HEK293 (cell line): Measurements from ENCODE around the gene CMIP.

Experiments used
- CTCF ChIA-PET: fragments of 350-600 bp; formaldehyde crosslinking; extraction: SDS; loops from one replicate; lab custom pipeline; 2021; ENCODE audit warnings: antibody characterized with exemption; lab: Yijun Ruan, JAX
- POLR2A ChIA-PET: fragments of 300-600 bp; formaldehyde crosslinking; extraction: SDS; loops from one replicate; lab custom pipeline; 2020; ENCODE audit warnings: antibody characterized with exemption, inconsistent platforms; lab: Yijun Ruan, JAX
- H3K27ac ChIP-seq: fragments of 200-500 bp; sonication (Bioruptor generic); 2 replicates; pipeline ENCODE4 v1.5.1; 2014; ENCODE audit warnings: low read depth, low read length, control low read depth, inconsistent platforms; ENCODE audit errors: extremely low read depth
- H3K36me3 ChIP-seq, 2 experiments: fragments of 200-500 bp in 1 of 2; sonication (Bioruptor generic) in 1 of 2; 1 replicate in 1 of 2; 2 replicates in 1 of 2; pipeline ENCODE4 v1.5.1; 2014 to 2017; ENCODE audit warnings: inconsistent platforms in 2 of 2, low read length in 2 of 2; ENCODE audit not compliant: control insufficient read depth in 2 of 2, insufficient read depth in 1 of 2
- H3K4me1 ChIP-seq: fragments of 200-500 bp; sonication (Bioruptor generic); 2 replicates; pipeline ENCODE4 v1.5.1; 2014; ENCODE audit warnings: mild to moderate bottlenecking, low read length, inconsistent platforms; ENCODE audit not compliant: control insufficient read depth, insufficient read depth
- H3K4me3 ChIP-seq: 2 replicates; pipeline ENCODE4 v1.5.1; 2011; ENCODE audit warnings: low read depth, mild to moderate bottlenecking, control low read depth, low read length, moderate library complexity
- H3K9me3 ChIP-seq: fragments of 200-500 bp; sonication (Bioruptor generic); 2 replicates; pipeline ENCODE4 v1.5.1; 2014; ENCODE audit warnings: low read depth, low read length, inconsistent platforms; ENCODE audit not compliant: control insufficient read depth, insufficient read depth
- GLI4 ChIP-seq: fragments of 450-650 bp; formaldehyde crosslinking; IDR thresholded peaks from 2 replicates; pipeline ENCODE4 v1.5.1; 2016; ENCODE audit warnings: missing biosample characterization, missing genetic modification characterization
- KLF16 ChIP-seq: fragments of 450-650 bp; formaldehyde crosslinking; IDR thresholded peaks from 2 replicates; pipeline ENCODE4 v1.5.1; 2017; ENCODE audit warnings: missing biosample characterization, missing genetic modification characterization
- RBAK ChIP-seq: fragments of 450-650 bp; formaldehyde crosslinking; IDR thresholded peaks from 2 replicates; pipeline ENCODE4 v1.5.1; 2016; ENCODE audit warnings: missing biosample characterization, missing genetic modification characterization
- REST ChIP-seq: fragments of 450-650 bp; formaldehyde crosslinking; IDR thresholded peaks from 2 replicates; pipeline ENCODE4 v1.5.1; 2016; ENCODE audit warnings: missing biosample characterization, missing genetic modification characterization
- SCRT1 ChIP-seq: fragments of 450-650 bp; formaldehyde crosslinking; IDR thresholded peaks from 2 replicates; pipeline ENCODE4 v1.5.1; 2016; ENCODE audit warnings: missing biosample characterization, missing genetic modification characterization, borderline replicate concordance
- SP7 ChIP-seq: fragments of 450-650 bp; formaldehyde crosslinking; IDR thresholded peaks from 2 replicates; pipeline ENCODE4 v1.5.1; 2016; ENCODE audit warnings: missing biosample characterization, missing genetic modification characterization
- TCF7L2 ChIP-seq: IDR thresholded peaks from 2 replicates; pipeline ENCODE4 v1.6.1; 2011; ENCODE audit warnings: low read depth, mild to moderate bottlenecking, inconsistent platforms, low read length, moderate library complexity, borderline replicate concordance
- YY2 ChIP-seq: fragments of 450-650 bp; formaldehyde crosslinking; IDR thresholded peaks from 2 replicates; pipeline ENCODE4 v1.5.1; 2016; ENCODE audit warnings: missing biosample characterization, missing genetic modification characterization
- ZBTB26 ChIP-seq: fragments of 450-650 bp; formaldehyde crosslinking; optimal IDR thresholded peaks from 2 replicates; pipeline ENCODE3; 2016; ENCODE audit warnings: missing biosample characterization, mild to moderate bottlenecking, missing genetic modification characterization
- ZBTB48 ChIP-seq: fragments of 450-650 bp; formaldehyde crosslinking; IDR thresholded peaks from 2 replicates; pipeline ENCODE4 v1.5.1; 2016; ENCODE audit warnings: missing biosample characterization, missing genetic modification characterization
- ZNF121 ChIP-seq: fragments of 450-650 bp; formaldehyde crosslinking; IDR thresholded peaks from 2 replicates; pipeline ENCODE4 v1.5.1; 2016; ENCODE audit warnings: missing biosample characterization, missing genetic modification characterization
- ZNF175 ChIP-seq: fragments of 450-650 bp; formaldehyde crosslinking; IDR thresholded peaks from 2 replicates; pipeline ENCODE4 v1.5.1; 2016; ENCODE audit warnings: missing biosample characterization, missing genetic modification characterization
- ZNF184 ChIP-seq: fragments of 450-650 bp; IDR thresholded peaks from 2 replicates; pipeline ENCODE4 v1.5.1; 2018; ENCODE audit warnings: missing biosample characterization, mild to moderate bottlenecking, missing genetic modification characterization
- ZNF202 ChIP-seq: fragments of 450-650 bp; formaldehyde crosslinking; IDR thresholded peaks from 2 replicates; pipeline ENCODE4 v1.5.1; 2016; ENCODE audit warnings: missing biosample characterization, missing genetic modification characterization, borderline replicate concordance
- ZNF266 ChIP-seq: fragments of 450-650 bp; formaldehyde crosslinking; IDR thresholded peaks from 2 replicates; pipeline ENCODE4 v1.5.1; 2016; ENCODE audit warnings: missing biosample characterization, missing genetic modification characterization, low read depth
- ZNF521 ChIP-seq: fragments of 450-650 bp; formaldehyde crosslinking; IDR thresholded peaks from 2 replicates; pipeline ENCODE4 v1.5.1; 2017; ENCODE audit warnings: missing biosample characterization, mild to moderate bottlenecking, missing genetic modification characterization
- ZNF639 ChIP-seq: fragments of 450-650 bp; formaldehyde crosslinking; IDR thresholded peaks from 2 replicates; pipeline ENCODE4 v1.5.1; 2016; ENCODE audit warnings: missing biosample characterization, missing genetic modification characterization
- ZNF768 ChIP-seq: fragments of 450-650 bp; formaldehyde crosslinking; IDR thresholded peaks from 2 replicates; pipeline ENCODE4 v1.5.1; 2018; ENCODE audit warnings: missing biosample characterization, mild to moderate bottlenecking, missing genetic modification characterization
- ZNF776 ChIP-seq: fragments of 450-650 bp; formaldehyde crosslinking; IDR thresholded peaks from 2 replicates; pipeline ENCODE4 v1.5.0; 2017; ENCODE audit warnings: missing biosample characterization, missing genetic modification characterization, borderline replicate concordance
- ZNF830 ChIP-seq: fragments of 450-650 bp; IDR thresholded peaks from 2 replicates; pipeline ENCODE4 v1.5.0; 2018; ENCODE audit warnings: missing biosample characterization, missing genetic modification characterization, low read depth, mild to moderate bottlenecking, moderate library complexity

Gene CMIP

GRCh38 chr16:81543571-81543970, 99.0 kb downstream of the CMIP start:
- Histone ChIP-seq H3K36me3 (no peaks in the 10 kb centered on the region), H3K4me3 (no peak overlapping the region), H3K27ac (no peak overlapping the region), H3K9me3 (no peaks in the 10 kb centered on the region), H3K4me1 (peaks cover 3% of the 10 kb centered on the region; the same call in 1 of the 2 replicates)
- ChIA-PET CTCF (no interaction called here), POLR2A (no interaction called here)
- no peak for TF ChIP-seq YY2 (tag by site-specific recombination)
- TF ChIP-seq ZNF521, result no peak

- TF ChIP-seq KLF16 (tag by site-specific recombination) (no peak), ZNF768 (tag by site-specific recombination) (no peak), ZNF184 (no peak), SP7 (no peak), ZNF776 (tag by site-specific recombination) (no peak), ZNF175 (tag by site-specific recombination) (no peak), REST (tag by site-specific recombination) (no peak), ZNF121 (tag by site-specific recombination) (no peak), TCF7L2 (no peak), ZNF830 (no peak), SCRT1 (tag by site-specific recombination) (no peak), ZNF202 (no peak), RBAK (tag by site-specific recombination) (no peak), ZNF639 (no peak), ZBTB26 (tag by site-specific recombination) (no peak), GLI4 (tag by site-specific recombination) (no peak), ZNF266 (tag by site-specific recombination) (no peak), ZBTB48 (tag by site-specific recombination) (no peak)
- TF ChIP-seq, all 188 proteins: peak for 0
- no peaks in the 10 kb centered on the region for H3K36me3 ChIP-seq
- H3K4me3 ChIP-seq, result no peak overlapping the region
- H3K27ac ChIP-seq, result no peak overlapping the region
- H3K9me3 ChIP-seq, result no peaks in the 10 kb centered on the region
- ChIA-PET CTCF (no interaction called here), POLR2A (no interaction called here)
- H3K4me1 ChIP-seq, result no peaks in the 10 kb centered on the region
Observed at GRCh38 chr16:81544261-81544660, 99.7 kb downstream of the CMIP start.
